ENCODE data around the gene MYCN. TPM values are rescaled to one million over a fixed set of nuclear protein-coding genes. Genes with fewer than 3 reads are reported as not detected.
"Not testable (repeated sequence)": the region's sequence is repeated elsewhere in the genome, so short reads cannot be mapped to it uniquely, and the experiment has no call there.

Gene MYCN
- total RNA-seq, 4 donors from 2014 or later = 0.21 to 0.95 (median 0.33) TPM

DNA sequence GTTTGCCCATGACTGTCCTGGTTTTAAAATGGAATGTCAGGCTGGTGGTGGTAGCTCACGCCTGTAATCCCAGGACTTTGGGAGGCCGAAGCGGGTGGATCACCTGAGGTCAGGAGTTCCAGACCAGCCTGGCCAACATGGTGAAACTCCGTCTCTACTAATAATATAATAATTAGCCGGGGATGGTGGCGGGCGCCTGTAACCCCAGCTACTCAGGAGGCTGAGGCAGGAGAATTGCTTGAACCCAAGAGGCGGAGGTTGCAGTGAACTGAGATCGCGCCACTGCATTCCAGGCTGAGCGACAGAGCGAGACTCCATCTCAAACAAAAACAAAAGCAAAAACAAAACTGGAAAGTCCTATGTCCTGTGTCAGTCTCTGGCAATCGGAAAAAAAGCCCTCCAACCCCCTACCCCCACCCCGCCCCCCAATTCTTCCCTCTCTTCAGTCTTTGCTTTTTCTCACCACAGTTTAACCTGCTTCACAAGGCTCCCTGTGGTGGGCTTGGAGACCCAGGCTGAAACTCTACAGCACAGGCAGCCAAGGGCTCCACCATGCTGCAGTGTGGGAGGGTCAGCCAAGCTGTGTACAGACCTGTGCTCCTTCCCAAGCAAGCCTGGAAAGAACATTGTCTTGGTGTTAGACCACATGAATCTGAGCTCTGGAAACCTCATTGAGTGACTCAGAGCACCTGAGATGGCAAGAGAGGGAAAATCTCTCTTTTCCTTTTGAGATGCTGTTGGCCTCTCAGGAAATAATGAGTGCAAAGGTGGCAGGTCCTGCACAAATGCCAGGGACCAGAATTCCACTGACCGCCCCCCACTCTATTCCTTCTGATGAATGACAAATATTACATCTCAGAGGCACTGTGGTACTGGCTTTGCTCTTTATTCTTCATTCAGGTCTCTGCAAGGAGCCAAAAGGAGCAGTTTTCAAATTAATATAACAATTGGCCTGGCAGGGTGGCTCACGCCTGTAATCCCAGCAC lies 16.7 kb downstream of the MYCN start:
- WGBS, 2 donors = 91 to 92% methylated on average over 9 to 15 of the region's 16 CpGs
- intact Hi-C loops (cut with DNase I) = no loop called here

DNA sequence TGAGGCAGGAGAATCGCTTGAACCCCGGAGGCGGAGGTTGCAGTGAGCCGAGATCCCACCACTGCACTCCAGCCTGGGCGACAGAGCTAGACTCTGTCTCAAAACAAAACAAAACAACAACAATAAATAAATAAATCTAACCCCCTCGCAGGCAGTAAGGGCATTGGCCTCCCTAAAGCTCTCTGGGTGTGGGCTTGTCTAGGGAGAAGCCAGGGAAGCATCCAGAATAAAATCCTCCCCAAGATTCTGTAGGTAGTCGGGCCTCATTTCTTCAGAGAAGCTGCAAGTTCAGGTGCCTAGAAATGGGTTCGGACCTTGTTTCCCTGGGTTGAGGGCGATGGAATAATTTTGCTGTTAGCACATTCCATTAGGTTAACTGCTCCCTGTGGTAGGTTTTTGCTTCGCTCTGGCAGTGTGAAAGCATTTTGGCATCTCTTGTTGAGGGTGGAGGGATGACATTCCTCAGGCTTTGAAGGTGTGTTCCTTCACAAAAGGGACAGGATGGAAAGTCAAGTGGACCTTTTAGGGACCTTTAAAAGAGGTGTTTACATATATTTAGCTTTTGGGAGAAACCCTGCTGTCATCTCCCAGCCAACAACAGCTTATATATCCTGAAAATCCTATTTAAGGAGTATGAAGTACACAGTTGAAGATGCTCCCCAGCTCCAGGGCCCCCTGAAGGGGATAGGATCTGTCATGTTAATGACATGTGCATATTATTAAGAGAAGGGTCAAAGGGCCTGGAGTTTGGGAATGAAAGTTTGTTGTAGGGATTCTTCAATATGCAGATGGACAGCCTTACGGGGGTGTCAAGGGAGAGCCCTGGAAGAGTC lies 17.7 kb downstream of the MYCN start:
- no peak for TF ChIP-seq POLR2A (IDR thresholded peaks at IDR 0.05)
- TF ChIP-seq, protein P1, sequence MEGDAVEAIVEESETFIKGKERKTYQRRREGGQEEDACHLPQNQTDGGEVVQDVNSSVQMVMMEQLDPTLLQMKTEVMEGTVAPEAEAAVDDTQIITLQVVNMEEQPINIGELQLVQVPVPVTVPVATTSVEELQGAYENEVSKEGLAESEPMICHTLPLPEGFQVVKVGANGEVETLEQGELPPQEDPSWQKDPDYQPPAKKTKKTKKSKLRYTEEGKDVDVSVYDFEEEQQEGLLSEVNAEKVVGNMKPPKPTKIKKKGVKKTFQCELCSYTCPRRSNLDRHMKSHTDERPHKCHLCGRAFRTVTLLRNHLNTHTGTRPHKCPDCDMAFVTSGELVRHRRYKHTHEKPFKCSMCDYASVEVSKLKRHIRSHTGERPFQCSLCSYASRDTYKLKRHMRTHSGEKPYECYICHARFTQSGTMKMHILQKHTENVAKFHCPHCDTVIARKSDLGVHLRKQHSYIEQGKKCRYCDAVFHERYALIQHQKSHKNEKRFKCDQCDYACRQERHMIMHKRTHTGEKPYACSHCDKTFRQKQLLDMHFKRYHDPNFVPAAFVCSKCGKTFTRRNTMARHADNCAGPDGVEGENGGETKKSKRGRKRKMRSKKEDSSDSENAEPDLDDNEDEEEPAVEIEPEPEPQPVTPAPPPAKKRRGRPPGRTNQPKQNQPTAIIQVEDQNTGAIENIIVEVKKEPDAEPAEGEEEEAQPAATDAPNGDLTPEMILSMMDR (IDR thresholded peaks at IDR 0.05) = no peak
- DNase-seq = no peak
- peaks cover 0 to 12% (median 0%) of the 10 kb centered on the region in 3 donors for H3K4me1 ChIP-seq
- no peak overlapping the region for H3K4me3 ChIP-seq
- no peak overlapping the region for H3K27ac ChIP-seq
- 83 to 89% methylated on average over 8 to 11 of the region's 11 CpGs for WGBS, 2 donors
- peaks cover 0 to 7% (median 0%) of the 10 kb centered on the region in 4 donors for H3K27me3 ChIP-seq
- no peaks in the 10 kb centered on the region for H3K9me3 ChIP-seq
- intact Hi-C loops (cut with DNase I) = no loop called here
- H3K36me3 ChIP-seq = no peaks in the 10 kb centered on the region

More for the DNA sequence above, 16.7 kb downstream of the MYCN start:
- no peak overlapping the region for H3K4me3 ChIP-seq
- TF ChIP-seq POLR2A (IDR thresholded peaks at IDR 0.05) = no peak
- TF ChIP-seq, protein P1 (IDR thresholded peaks at IDR 0.05) = no peak
- peaks cover 0 to 12% (median 0%) of the 10 kb centered on the region in 3 donors for H3K4me1 ChIP-seq
- no peaks in the 10 kb centered on the region for H3K9me3 ChIP-seq
- DNase-seq = no peak
- no peak overlapping the region for H3K27ac ChIP-seq
- H3K36me3 ChIP-seq = no peaks in the 10 kb centered on the region
- peaks cover 0 to 7% (median 0%) of the 10 kb centered on the region in 4 donors for H3K27me3 ChIP-seq

DNA sequence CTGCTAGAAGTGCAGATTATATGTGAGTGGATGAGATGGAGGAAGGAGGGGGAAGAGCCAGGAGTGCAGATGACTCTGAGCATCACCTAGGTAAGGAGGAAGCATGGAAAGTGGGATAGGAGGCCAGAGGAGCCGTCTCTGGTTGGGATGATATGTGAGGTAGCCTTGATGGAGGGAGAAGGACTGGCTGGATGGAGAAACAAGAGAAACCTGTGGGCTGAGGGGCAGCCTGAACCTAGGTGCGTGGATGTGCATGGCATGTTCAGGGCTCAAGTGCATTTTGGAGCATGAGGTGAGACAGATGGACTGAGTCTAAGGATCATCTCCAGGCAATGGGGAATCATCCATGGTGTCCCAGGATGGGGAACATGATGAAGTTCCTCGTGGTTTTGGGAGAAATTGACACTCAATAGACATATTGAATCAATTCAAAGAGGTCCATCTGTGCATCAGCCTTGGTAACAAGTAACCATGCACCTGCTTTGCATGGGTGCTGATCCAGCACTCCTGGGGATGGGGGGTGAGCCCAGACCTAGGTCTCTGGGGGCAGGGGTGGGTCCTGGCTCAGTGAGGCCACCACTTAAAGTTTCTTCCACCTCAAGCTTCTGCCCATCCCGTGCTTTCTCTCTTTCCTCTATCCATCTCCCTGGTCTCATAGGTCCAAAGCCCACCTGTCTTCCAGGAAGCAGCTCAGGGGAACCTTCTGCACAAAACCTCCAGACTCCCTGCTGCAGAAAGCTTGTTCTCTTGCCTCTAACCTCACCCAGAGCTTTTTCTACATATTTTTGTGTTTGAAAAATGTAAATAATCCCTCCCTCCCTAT lies 19.2 kb downstream of the MYCN start:
- intact Hi-C loops (cut with DNase I) = no loop called here
- peaks cover 0 to 19% (median 0%) of the 10 kb centered on the region in 3 donors for H3K4me1 ChIP-seq
- no peak overlapping the region for H3K4me3 ChIP-seq
- no peak for DNase-seq
- WGBS, 2 donors = 84% methylated on average over 4 of the region's 4 CpGs
- TF ChIP-seq POLR2A (IDR thresholded peaks at IDR 0.05) = no peak
- TF ChIP-seq, protein P1 (IDR thresholded peaks at IDR 0.05) = no peak
- H3K27ac ChIP-seq = no peak overlapping the region
- H3K36me3 ChIP-seq = no peaks in the 10 kb centered on the region
- H3K9me3 ChIP-seq = no peaks in the 10 kb centered on the region
- peaks cover 0 to 7% (median 0%) of the 10 kb centered on the region in 4 donors for H3K27me3 ChIP-seq

DNA sequence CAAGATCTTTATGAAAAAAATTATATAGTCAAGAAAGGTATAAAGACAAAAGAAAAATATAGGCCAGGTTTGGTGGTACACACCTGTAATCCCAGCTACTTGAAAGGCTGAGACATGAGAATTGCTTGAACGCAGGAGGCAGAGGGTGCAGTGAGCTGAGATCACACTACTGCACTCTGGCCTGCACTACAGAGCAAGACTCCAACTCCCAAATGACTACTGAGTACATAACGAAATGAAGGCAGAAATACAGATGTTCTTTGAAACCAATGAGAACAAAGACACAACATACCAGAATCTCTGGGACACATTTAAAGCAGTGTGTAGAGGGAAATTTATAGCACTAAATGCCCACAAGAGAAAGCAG lies 19.8 kb downstream of the MYCN start:
- H3K27ac ChIP-seq; H3K9me3 ChIP-seq; intact Hi-C loops (cut with DNase I); DNase-seq; H3K27me3 ChIP-seq; H3K4me3 ChIP-seq; H3K36me3 ChIP-seq: not testable (repeated sequence)
- H3K4me1 ChIP-seq = peaks cover 0 to 22% (median 0%) of the 10 kb centered on the region in 3 donors
- 64 to 74% methylated on average over 2 of the region's 2 CpGs for WGBS, 2 donors

DNA sequence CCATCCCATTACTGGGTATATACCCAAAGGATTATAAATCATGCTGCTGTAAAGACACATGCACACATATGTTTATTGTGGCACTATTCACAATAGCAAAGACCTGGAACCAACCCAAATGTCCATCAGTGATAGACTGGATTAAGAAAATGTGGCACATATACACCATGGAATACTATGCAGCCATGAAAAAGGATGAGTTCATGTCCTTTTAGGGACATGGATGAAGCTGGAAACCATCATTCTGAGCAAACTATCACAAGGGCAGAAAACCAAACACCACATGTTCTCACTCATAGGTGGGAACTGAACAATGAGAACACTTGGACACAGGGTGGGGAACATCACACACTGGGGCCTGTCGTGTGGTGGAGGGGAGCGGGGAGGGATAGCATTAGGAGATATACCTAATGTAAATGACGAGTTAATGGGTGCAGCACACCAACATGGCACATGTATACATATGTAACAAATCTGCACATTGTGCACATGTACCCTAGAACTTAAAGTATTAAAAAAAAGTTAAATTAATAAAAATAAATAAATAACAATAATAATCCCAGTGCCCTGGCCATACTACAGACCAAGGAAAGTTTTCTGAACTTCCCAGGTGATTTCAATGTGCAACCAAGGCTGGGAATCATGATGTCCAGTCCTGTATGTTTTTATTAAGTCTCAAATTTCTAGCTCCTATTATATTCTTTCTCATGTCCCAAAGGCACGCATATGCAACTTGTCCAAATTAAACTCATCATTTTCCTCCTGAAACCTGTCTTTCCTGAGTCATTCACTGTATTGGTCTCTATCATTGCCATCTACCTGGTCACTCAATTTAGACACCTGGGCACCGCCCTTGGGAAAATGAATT lies 23.0 kb downstream of the MYCN start:
- WGBS, 2 donors = 75 to 87% methylated on average over 5 of the region's 5 CpGs
- intact Hi-C loops (cut with DNase I); H3K27me3 ChIP-seq: not testable (repeated sequence)

More for the DNA sequence above, 23.0 kb downstream of the MYCN start:
- H3K36me3 ChIP-seq, H3K4me3 ChIP-seq, H3K9me3 ChIP-seq, H3K27ac ChIP-seq, DNase-seq: not testable (repeated sequence)
- peaks cover 0 to 20% (median 4%) of the 10 kb centered on the region in 3 donors for H3K4me1 ChIP-seq

Data from esophagus squamous epithelium (tissue), 5 donors.